ENCODE results near the gene DGCR2.

DGCR2 gene

DNA sequence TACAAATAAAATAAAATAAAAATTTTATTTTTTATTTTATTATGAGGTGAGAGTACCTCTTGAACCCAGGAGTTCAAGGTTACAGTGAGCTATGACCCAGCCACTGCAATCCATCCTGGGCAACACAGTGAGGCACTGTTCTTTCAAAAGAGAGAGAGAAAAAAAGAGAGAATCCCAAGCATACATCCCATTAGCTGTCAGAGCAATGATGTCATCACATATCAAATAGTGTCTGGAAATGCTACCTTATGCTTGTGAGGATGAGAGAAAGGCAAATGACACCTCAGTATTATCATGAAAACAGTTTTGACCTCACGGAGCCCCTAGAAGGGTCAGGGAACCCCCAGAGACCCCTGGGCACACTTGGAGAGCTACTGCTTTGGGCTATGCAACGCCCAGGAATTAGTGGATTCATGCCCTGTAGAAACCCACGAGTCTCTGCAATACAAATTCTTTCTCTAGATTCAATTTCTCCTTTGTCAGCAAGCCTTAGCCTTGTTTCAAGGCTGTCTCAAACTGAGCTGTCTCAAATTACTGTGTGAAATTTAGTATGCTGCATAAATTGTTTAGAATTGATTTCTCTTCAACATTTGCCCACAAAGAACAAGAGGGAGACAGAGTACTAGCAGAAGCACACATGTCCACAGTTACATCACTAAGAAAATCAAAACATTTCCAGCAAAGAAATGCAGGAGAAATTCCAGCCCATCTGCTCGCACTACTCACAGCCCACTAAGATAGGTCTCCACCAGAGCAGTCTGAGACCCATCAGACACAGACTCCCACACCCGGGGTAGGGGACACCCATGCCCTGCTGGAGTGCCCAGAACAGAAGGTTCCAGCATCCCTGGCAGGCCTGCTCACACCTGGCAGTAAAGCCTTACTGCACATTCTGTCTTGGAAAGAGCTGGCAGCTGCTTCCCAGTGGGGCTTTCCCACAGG lies 18.1 kb downstream of the DGCR2 start:
- H3K27ac ChIP-seq, result no peak overlapping the region
- TF ChIP-seq, protein P1, sequence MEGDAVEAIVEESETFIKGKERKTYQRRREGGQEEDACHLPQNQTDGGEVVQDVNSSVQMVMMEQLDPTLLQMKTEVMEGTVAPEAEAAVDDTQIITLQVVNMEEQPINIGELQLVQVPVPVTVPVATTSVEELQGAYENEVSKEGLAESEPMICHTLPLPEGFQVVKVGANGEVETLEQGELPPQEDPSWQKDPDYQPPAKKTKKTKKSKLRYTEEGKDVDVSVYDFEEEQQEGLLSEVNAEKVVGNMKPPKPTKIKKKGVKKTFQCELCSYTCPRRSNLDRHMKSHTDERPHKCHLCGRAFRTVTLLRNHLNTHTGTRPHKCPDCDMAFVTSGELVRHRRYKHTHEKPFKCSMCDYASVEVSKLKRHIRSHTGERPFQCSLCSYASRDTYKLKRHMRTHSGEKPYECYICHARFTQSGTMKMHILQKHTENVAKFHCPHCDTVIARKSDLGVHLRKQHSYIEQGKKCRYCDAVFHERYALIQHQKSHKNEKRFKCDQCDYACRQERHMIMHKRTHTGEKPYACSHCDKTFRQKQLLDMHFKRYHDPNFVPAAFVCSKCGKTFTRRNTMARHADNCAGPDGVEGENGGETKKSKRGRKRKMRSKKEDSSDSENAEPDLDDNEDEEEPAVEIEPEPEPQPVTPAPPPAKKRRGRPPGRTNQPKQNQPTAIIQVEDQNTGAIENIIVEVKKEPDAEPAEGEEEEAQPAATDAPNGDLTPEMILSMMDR (conservative IDR thresholded peaks at IDR 0.05), result no peak
- TF ChIP-seq ZFX (IDR thresholded peaks at IDR 0.05), result no peak

DNA sequence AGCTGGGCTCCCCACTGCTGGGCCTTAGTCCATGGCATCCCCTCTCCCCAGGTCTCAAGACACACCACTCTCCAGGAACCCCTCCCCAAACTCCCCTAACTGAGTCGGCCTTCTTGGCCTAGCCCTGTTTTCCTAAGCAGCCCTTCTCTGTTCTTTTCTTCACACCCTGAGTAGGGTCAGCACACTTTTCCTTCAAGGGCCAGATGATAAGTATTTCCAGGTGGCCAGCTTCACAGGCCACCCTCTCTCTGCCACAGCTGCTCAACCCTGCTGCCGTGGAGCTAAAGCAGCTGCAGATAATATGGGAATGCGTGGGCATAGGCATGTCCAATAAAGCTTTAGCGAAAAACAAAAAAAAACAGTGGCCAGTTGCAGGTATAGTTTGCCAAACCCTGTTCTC lies 24.1 kb downstream of the DGCR2 start:
- H3K27ac ChIP-seq, result no peak overlapping the region
- TF ChIP-seq, protein P1 (conservative IDR thresholded peaks at IDR 0.05), result no peak
- TF ChIP-seq ZFX (IDR thresholded peaks at IDR 0.05), result no peak

DNA sequence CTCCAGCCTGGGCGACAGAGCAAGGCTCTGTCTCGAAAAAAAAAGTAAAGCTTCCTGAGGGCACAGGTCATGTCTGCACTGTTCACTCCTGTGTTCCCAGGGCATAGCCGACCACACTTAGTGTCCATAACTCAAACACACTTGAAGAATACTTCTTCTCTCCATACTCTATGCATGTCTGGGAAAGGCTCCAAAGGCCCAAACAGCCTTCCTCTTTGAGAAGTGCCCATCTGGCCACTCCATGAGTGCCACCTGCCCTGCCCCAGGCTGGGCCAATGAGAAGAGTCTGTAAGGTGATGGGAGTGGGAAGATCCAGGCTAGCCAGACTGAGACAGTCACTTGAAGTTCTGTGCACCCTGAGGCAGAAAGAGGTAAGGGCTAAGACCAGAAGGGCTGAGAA lies 24.7 kb downstream of the DGCR2 start:
- no peak for TF ChIP-seq ZFX (IDR thresholded peaks at IDR 0.05)
- no peak overlapping the region for H3K27ac ChIP-seq

DNA sequence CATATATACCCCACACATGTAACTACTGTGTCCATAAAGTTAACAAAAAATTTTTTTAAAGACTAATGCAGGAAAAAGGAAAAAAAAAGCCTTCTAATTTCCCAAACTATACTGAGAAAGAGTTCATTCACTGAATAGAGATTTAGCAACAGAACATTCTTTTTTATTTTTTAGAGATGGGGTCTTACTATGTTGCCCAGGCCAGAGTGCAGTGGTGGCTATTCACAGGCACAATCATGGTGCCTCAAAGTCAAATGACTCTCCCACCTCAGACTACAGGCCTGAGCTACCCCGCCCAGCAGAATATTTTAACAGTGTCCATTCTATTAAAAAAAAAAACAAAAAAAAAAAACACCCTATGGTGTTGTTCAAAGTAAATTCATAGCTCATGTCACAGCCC lies 25.7 kb downstream of the DGCR2 start:
- TF ChIP-seq, protein P1 (conservative IDR thresholded peaks at IDR 0.05), result no peak
- no peak for TF ChIP-seq ZFX (IDR thresholded peaks at IDR 0.05)
- no peak overlapping the region for H3K27ac ChIP-seq

DNA sequence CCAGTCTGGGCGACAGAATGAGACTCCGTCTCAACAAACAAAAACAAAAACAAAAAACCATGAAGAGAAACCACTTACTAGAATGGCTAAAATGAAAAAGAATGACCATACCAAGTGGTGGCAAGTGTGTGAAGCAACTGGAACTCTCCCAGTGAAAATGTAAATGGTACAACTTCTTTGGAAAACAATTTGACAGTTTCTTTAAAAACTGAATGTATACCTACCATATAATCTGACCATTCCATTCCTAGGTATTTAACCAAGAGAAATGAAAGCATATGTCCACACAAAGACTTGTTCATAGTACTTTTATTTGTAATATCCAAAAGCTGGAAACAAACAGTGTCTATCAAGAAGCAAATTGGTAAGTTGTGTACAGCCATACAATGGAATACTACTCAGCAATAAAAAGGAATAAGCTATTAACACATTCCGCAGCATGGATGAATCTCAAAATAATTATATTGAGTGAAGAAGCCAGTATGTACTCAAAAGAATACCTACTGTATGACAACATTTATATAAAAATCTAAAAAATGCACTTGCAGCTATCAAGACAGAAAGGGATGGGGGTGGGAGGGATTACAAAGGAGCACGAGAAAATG lies 27.7 kb downstream of the DGCR2 start:
- TF ChIP-seq, protein P1 (conservative IDR thresholded peaks at IDR 0.05), result no peak
- TF ChIP-seq ZFX (IDR thresholded peaks at IDR 0.05), result no peak
- no peak overlapping the region for H3K27ac ChIP-seq

DNA sequence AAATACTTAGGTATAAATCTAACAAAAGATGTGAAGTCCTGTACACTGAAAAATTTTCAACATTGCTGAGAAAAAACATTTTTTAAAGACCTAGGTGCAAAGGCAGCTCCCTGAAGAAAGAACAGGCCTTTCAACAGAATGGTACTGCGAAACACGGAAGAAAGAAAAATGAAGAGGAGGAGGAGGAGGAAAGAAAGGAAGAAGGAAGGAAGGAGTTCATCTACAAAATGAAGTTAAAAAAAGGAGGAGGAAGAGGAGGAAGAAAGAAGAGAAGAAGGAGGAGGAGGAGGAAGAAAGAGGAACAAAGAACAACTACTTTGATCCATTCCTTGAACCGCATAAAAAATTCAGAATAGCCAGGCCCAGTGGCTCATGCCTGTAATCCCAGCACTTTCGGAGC lies 29.5 kb downstream of the DGCR2 start:
- H3K27ac ChIP-seq, result no peak overlapping the region
- TF ChIP-seq, protein P1 (conservative IDR thresholded peaks at IDR 0.05), result no peak
- no peak for TF ChIP-seq ZFX (IDR thresholded peaks at IDR 0.05)

DNA sequence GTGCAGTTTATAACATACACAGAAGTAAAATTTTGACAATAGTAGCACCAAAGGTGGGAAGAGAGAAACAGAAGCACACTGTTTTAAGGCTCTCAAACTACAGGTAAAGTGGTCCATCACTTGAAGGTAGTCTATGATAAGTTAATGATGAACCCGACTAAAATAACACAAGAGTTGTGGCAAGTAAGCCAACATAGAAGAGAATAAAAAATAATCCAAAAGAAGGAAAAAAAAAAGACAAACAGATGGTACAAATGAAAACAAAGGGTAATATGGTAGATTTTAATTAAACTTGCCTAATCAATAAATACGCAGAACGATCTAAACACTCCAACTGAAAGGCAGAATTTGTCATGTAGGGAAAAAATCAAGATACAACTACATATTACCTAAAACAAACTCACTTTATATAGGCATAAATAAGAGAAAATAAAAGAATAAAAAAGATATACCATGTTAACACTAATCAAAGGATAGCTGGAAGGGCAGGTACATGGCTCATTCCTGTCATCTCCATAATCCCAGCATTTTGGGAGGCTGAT lies 31.6 kb downstream of the DGCR2 start:
- TF ChIP-seq, protein P1 (conservative IDR thresholded peaks at IDR 0.05), result no peak
- TF ChIP-seq ZFX (IDR thresholded peaks at IDR 0.05), result no peak
- H3K27ac ChIP-seq, result no peak overlapping the region

Data from C4-2B (cell line).